ENCODE results near the gene PRKCZ. TPM values are rescaled to one million over a fixed set of nuclear protein-coding genes. Genes with fewer than 3 reads are reported as not detected.
A peak's percentile ranks its signal among the peaks of the same experiment; 100 is the strongest.

PRKCZ gene
- total RNA-seq, 1 donor from 2014 or later = 20.8 TPM

DNA sequence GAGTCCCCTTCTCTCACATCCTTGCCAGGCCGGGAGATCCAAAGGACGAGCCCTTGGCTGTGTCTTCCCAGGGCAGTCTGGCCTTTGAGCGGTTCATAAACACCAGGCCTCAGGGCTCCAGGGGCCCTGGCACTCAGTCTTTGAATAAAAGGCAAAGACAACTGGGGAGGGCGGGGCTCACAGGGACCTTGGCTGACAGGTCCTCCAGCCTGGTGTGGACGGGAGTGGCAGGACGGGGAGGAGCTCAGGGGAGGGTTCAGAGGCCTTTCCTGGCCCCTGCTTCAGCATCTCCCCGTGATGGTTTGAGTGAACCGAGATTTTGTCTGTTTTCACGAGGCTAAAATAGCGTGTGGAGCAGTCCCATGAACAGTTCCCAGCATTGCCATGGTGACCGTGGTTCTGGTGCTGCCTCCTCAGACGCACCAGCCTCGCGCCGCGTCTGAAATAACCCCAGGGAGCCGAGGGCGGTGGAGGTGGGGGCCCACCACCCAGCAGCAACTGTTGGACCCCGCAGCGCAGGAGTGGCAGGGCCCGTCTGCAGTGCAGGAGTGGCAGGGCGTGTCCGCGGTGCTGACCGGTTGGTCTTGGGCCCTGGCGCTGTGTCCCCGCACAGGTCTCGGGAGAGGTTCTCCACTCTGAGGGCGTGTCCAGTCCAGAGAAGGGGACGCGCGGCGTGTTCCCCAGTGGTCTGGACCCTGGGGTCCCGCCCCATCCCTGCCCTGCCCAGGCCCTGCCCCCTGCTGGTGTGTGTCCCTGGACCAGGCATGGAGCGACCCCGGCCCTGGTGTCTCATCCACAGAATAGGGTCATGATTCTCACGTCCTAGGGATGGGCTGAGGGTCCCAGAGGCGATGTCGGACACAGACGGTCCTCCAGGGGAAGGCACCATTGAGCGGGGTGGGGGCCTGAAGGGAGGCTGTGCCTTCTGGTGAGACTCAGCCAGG is 7.1 kb upstream of the PRKCZ start:
- DNase-seq = no peak
- ATAC-seq = no peak
- intact Hi-C loops (cut with micrococcal nuclease) = loop anchor here (10.0 kb wide), 1 partner anchor 78 kb away; no protein-coding TSS in a partner anchor

GRCh38 chr1:2043886-2044285 is 6.3 kb upstream of the PRKCZ start:
- intact Hi-C loops (cut with micrococcal nuclease) = loop anchor here (10.0 kb wide), 1 partner anchor 79 kb away; no protein-coding TSS in a partner anchor
- no peak for ATAC-seq
- DNase-seq = no peak

- peak; percentile 87 for DNase-seq
- intact Hi-C loops (cut with micrococcal nuclease) = loop anchor here (10.0 kb wide), 1 partner anchor 80 kb away; no protein-coding TSS in a partner anchor
- peak; percentile 80 for ATAC-seq
These were observed 5.5 kb upstream of the PRKCZ start for GRCh38 chr1:2044510-2045319.

- no peak for DNase-seq
- intact Hi-C loops (cut with micrococcal nuclease) = loop anchor here (10.0 kb wide), 1 partner anchor 81 kb away; no protein-coding TSS in a partner anchor
- ATAC-seq = no peak
These were observed 4.6 kb upstream of the PRKCZ start for GRCh38 chr1:2045468-2046173.

GRCh38 chr1:2046174-2046917 is 3.9 kb upstream of the PRKCZ start:
- peak; percentile 35 for ATAC-seq
- intact Hi-C loops (cut with micrococcal nuclease) = loop anchor here (10.0 kb wide), 1 partner anchor 82 kb away; no protein-coding TSS in a partner anchor
- DNase-seq = peak; percentile 80

DNA sequence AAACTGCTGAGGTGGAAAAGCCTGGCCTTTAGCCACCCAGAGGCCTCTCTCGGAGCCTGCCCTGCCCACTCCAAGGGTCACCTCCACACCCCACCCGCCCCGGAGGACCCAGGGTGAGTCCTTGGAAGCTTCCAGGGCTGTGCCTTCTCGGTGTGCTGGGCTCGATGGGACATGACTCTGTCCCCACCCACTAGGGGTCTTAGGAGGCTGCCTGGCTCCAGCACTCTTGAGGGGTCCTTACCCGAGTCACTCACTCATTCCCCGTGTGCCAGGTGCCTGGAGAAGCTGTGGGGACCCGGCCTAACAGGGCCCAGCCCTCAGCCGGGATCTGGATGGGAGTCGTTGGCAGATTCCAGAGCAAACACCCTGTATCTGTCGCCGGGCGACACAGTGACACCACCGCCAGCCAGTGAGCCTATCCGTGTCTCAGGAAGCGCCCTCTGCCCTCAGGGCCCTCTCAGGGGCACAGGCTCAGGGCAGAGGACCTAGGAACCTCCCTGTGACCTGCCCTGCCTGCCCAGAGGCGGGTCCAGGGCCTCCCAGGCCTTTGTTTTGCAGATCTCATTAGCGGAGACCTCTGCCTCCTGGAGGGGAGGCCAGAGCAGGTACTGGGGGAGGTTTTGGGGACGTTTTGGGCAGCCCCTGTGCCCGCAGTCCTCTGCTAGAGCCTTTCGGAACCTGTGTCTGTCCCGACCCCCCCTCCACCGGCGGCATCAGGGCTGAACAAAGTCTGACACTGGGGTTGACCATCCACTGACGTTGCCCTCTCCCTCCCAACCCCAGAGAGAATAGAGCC is 3.1 kb upstream of the PRKCZ start:
- intact Hi-C loops (cut with micrococcal nuclease) = loop anchor here (10.0 kb wide), 1 partner anchor 82 kb away; no protein-coding TSS in a partner anchor
- ATAC-seq = no peak
- DNase-seq = no peak

- intact Hi-C loops (cut with micrococcal nuclease) = loop anchor here (10.0 kb wide), 1 partner anchor 83 kb away; no protein-coding TSS in a partner anchor
- DNase-seq (no peak), ATAC-seq (no peak)
These were observed 2.2 kb upstream of the PRKCZ start for GRCh38 chr1:2047749-2048729.

- no peak for DNase-seq
- peak; percentile 20 for ATAC-seq
- intact Hi-C loops (cut with micrococcal nuclease) = loop anchor here (10.0 kb wide), 1 partner anchor 84 kb away; no protein-coding TSS in a partner anchor
These were observed 940 bp upstream of the PRKCZ start for GRCh38 chr1:2049225-2049717.

DNA sequence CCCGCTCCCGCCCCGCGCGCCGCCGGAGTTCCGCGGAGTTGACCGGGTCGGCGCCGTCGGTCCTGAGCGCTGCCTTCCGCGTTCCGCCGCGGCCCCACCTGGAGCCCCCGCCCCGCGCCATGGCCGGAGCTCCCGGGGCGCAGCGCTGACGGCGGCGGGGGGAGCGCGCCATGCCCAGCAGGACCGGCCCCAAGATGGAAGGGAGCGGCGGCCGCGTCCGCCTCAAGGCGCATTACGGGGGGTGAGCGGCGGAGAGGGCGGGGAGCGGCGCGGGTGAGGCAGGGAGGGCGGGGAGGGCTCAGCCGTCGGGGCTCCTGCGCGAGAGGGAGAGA is 216 bp downstream of the PRKCZ start:
- intact Hi-C loops (cut with micrococcal nuclease) = no loop called here
- ATAC-seq = peak; percentile 11
- DNase-seq = no peak

DNA sequence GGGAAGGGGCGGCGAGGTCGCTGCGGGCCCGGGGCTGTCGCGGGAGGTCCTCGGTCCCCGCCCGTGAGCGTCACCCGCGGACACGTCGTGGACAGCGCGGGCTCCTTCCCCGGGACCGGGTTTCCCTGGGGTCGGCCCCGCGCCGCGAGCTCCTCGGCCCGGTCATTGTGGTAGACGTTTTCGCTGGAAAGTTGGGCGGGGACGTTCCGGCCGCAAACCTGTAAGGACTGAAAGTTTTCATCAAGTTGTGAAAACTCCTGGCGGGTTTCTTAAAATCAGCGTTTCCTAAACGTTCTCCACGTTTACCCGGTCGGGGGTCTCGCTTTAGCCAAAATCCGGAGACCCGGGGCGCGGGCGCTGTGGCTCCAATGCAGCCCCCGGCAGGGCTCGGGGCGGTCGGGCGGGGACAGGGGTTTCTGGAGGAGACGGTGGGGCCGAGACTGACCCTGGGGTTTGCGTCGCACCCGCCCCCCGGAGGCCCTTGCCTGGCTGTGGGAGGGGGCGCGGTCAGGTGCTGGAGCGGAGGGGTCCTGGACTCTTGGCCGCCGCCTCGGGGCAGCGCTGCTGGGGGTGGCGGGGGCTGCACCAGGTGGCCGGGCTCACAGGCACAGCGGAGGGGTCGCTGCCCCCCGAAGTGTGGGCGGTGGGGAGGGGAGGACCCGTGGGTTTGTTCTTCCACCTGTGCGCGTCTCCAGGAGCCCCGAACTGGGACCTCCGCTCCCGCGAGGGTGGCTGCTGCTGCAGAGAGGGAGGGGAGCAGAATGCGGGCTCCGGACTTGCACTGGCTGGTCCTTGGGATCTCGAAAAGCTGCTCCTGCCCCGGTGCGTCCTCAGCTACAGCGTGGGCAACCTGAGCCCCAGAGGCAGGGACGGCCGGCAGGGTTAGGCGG is 827 bp downstream of the PRKCZ start:
- no peak for ATAC-seq
- intact Hi-C loops (cut with micrococcal nuclease) = no loop called here
- DNase-seq = no peak

- DNase-seq = no peak
- intact Hi-C loops (cut with micrococcal nuclease) = no loop called here
- ATAC-seq = no peak
These were observed 2.0 kb downstream of the PRKCZ start for GRCh38 chr1:2052054-2052679.

- DNase-seq = no peak
- intact Hi-C loops (cut with micrococcal nuclease) = no loop called here
- ATAC-seq = no peak
These were observed 2.5 kb downstream of the PRKCZ start for GRCh38 chr1:2052756-2053155.

- intact Hi-C loops (cut with micrococcal nuclease) = no loop called here
- no peak for ATAC-seq
- DNase-seq = no peak
These were observed 3.0 kb downstream of the PRKCZ start for GRCh38 chr1:2053217-2053616.

DNA sequence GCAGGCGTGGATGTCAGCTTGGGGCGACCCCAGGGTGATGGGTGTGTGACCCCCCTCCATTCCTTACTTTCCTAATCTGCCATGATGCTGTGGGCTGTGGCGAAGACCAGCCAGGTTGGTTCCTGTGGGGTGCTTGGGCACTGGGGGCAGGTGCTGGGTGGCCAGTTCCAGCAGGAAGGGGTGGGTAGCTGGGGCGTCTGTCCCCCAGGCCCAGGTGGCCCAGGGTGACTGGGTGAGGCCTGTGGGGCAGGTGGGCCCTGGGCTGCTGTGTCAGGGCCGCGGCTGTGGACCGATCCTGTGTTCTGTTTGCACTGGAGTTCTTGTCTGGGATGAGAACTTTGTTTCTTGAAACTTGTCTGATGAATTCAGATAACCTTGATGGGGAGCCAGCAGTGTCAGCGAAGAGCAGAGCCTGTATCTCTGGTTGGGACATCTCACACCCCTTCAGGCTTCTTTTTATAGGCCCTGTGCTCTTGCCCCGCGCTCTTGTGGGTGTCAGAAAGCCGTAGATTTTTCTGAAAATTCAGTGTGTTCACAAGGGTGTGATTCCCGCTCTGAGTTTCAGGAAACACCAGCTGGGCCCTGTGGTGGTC is 3.7 kb downstream of the PRKCZ start:
- intact Hi-C loops (cut with micrococcal nuclease) = no loop called here
- ATAC-seq (no peak), DNase-seq (no peak)

DNA sequence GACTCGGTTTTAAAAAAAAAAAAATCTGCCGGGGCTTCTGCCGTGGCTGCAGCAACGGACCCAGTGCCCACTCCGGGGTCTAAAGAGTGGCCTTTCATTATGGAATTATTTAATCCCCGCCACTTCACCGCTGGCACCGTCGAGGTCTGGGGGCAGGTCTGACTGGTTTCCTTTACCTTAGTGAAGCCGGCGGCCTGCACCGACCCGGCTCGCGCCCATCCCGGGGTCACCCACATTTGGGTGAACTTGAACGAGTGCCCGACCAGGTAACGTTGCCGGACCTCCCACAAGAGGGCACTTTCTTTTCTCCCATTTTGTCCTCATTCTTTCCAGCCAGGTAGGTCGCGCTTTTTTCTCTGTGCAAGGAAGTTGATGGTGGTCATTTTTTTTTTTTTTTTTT is 4.3 kb downstream of the PRKCZ start:
- intact Hi-C loops (cut with micrococcal nuclease) = no loop called here
- DNase-seq (no peak), ATAC-seq (no peak)
